HepG2 (cell line): ENCODE data around the gene ZCCHC3. TPM values are rescaled to one million over a fixed set of nuclear protein-coding genes. Genes with fewer than 3 reads are reported as not detected.
A peak's percentile ranks its signal among the peaks of the same experiment; 100 is the strongest.

Source experiments
- ATF6 ChIP-seq: sonication (generic); formaldehyde crosslinking; conservative IDR thresholded peaks from 2 replicates; pipeline ENCODE4 v1.4.0; 2020; ENCODE audit warnings: missing genetic modification reagents
- CREB1 ChIP-seq, 2 experiments: fragments of 450-650 bp in 1 of 2; IDR thresholded peaks; 2 replicates each; pipeline ENCODE4 v1.6.1; 2016 to 2017; ENCODE audit warnings: control low read depth in 1 of 2, mild to moderate bottlenecking in 1 of 2, missing compliant biosample characterization in 1 of 2, missing genetic modification characterization in 1 of 2
- DPF2 ChIP-seq: sonication (generic); formaldehyde crosslinking; IDR thresholded peaks from 2 replicates; pipeline ENCODE4 v1.4.0; 2020; ENCODE audit warnings: mild to moderate bottlenecking, low read depth, missing genetic modification reagents, borderline replicate concordance
- HNRNPLL ChIP-seq: fragments of 200-400 bp; formaldehyde crosslinking; IDR thresholded peaks from 2 replicates; pipeline ENCODE4 v1.6.1; 2017; ENCODE audit warnings: mild to moderate bottlenecking, low read depth, low read length; ENCODE audit not compliant: poor library complexity, severe bottlenecking
- IRF1 ChIP-seq: sonication (generic); formaldehyde crosslinking; IDR thresholded peaks from 2 replicates; pipeline ENCODE4 v1.4.0; 2020; ENCODE audit warnings: low read depth, mild to moderate bottlenecking, missing genetic modification reagents
- KDM6A ChIP-seq: IDR thresholded peaks from 2 replicates; pipeline ENCODE4 v1.6.1; 2016; ENCODE audit warnings: low read depth
- MXI1 ChIP-seq: IDR thresholded peaks from 3 replicates; pipeline ENCODE4 v1.6.1; 2012; ENCODE audit warnings: low read depth, low read length, inconsistent platforms, borderline replicate concordance
- NR2F2 ChIP-seq: IDR thresholded peaks from 2 replicates; pipeline ENCODE4 v1.6.1; 2012; ENCODE audit warnings: low read depth, inconsistent platforms, borderline replicate concordance
- PHF5A ChIP-seq: IDR thresholded peaks from one replicate; pipeline ENCODE4 v1.6.1; 2018; ENCODE audit warnings: low read depth, missing genetic modification reagents; ENCODE audit not compliant: unreplicated experiment
- RFX1 ChIP-seq: fragments of 450-650 bp; IDR thresholded peaks from 2 replicates; pipeline ENCODE4 v1.6.1; 2017
- SAFB2 ChIP-seq: sonication (generic); formaldehyde crosslinking; IDR thresholded peaks from 2 replicates; pipeline ENCODE4 v1.5.1; 2020; ENCODE audit warnings: missing genetic modification reagents, low read depth, mild to moderate bottlenecking, borderline replicate concordance
- SALL2 ChIP-seq: sonication (generic); formaldehyde crosslinking; IDR thresholded peaks from 2 replicates; pipeline ENCODE4 v1.8.1; 2023; ENCODE audit warnings: mild to moderate bottlenecking, missing genetic modification reagents, inconsistent platforms
- SMC3 ChIP-seq: IDR thresholded peaks from 2 replicates; pipeline ENCODE4 v1.6.1; 2011; ENCODE audit warnings: low read length, improper control_type of control experiment
- SRSF1 ChIP-seq: fragments of 200-400 bp; formaldehyde crosslinking; optimal IDR thresholded peaks from 2 replicates; pipeline ENCODE3; 2017; ENCODE audit warnings: mild to moderate bottlenecking, low read depth, low read length, moderate library complexity
- SRY ChIP-seq: sonication (generic); formaldehyde crosslinking; IDR thresholded peaks from 2 replicates; pipeline ENCODE4 v1.8.0; 2022; ENCODE audit warnings: mild to moderate bottlenecking, missing genetic modification reagents
- TOPORS ChIP-seq: sonication (generic); formaldehyde crosslinking; IDR thresholded peaks from 2 replicates; pipeline ENCODE4 v1.8.0; 2023; ENCODE audit warnings: mild to moderate bottlenecking, missing genetic modification reagents
- YEATS4 ChIP-seq: sonication (generic); formaldehyde crosslinking; IDR thresholded peaks from 2 replicates; pipeline ENCODE4 v1.4.0; 2020; ENCODE audit warnings: missing genetic modification reagents, borderline replicate concordance
- ZNF136 ChIP-seq: sonication (generic); formaldehyde crosslinking; IDR thresholded peaks from 2 replicates; pipeline ENCODE4 v1.8.1; 2022; ENCODE audit warnings: low read depth, mild to moderate bottlenecking, moderate library complexity, missing genetic modification reagents
- ZNF432 ChIP-seq: sonication (generic); formaldehyde crosslinking; IDR thresholded peaks from 2 replicates; pipeline ENCODE4 v1.5.0; 2020; ENCODE audit warnings: missing genetic modification reagents, mild to moderate bottlenecking, borderline replicate concordance
- ZNF513 ChIP-seq: sonication (generic); formaldehyde crosslinking; conservative IDR thresholded peaks from 2 replicates; pipeline ENCODE4 v1.5.0; 2020; ENCODE audit warnings: missing genetic modification reagents
- ZNF564 ChIP-seq: sonication (generic); formaldehyde crosslinking; IDR thresholded peaks from 2 replicates; pipeline ENCODE4 v1.8.1; 2023; ENCODE audit warnings: mild to moderate bottlenecking, missing genetic modification reagents
- ZNF790 ChIP-seq: sonication (generic); formaldehyde crosslinking; IDR thresholded peaks from 2 replicates; pipeline ENCODE4 v1.8.0; 2022; ENCODE audit warnings: missing genetic modification reagents, mild to moderate bottlenecking, borderline replicate concordance
- ZNF83 ChIP-seq: sonication (generic); formaldehyde crosslinking; IDR thresholded peaks from 2 replicates; pipeline ENCODE4 v1.4.0; 2020; ENCODE audit warnings: missing genetic modification reagents, mild to moderate bottlenecking, borderline replicate concordance
- polyA plus RNA-seq, 8 experiments: library from polyadenylated mRNA; depleted of rRNA in 3 of 8; stranded (reverse) in 7 of 8; unstranded in 1 of 8; fragments of >200 nt; fragmentation: Illumina TruSeq in 4 of 8; extraction: Trizol in 4 of 8; gene quantifications; 2 replicates each; pipeline versions ENCODE4 v1.2.1 to v1.2.3, GENCODE V29; 2011 to 2016; ENCODE audit warnings: low read depth in 4 of 8, missing spikeins in 1 of 8, mixed read lengths in 1 of 8; ENCODE audit not compliant: insufficient read depth in 1 of 8
- total RNA-seq, 5 experiments: library from RNA; depleted of rRNA; stranded (reverse); fragments of >200 nt; fragmentation: Illumina TruSeq; extraction: Trizol; gene quantifications; 2 replicates each; pipeline ENCODE4 v1.2.3, GENCODE V29; 2016; ENCODE audit warnings: low read depth in 1 of 5
- TF ChIP-seq, protein P1 (sequence below): sonication (generic); formaldehyde crosslinking; IDR thresholded peaks from 2 replicates; pipeline ENCODE4 v1.5.0; 2020; ENCODE audit warnings: mild to moderate bottlenecking, missing genetic modification reagents

The ZCCHC3 gene
- total and polyA plus RNA-seq, 2 of the 13 experiments (the other 11 are each of a cell fraction or from before 2014, with no cell fraction given): 46.6 to 63.0 TPM

- TF ChIP-seq KDM6A (CRISPR knock-in tag) (peak; percentile 98), YEATS4 (CRISPR knock-in tag) (peak; percentile 96), ZNF432 (CRISPR knock-in tag) (no peak), MXI1 (peak; percentile 97), ATF6 (peak; percentile 99), ZNF136 (CRISPR knock-in tag) (no peak; the same call in 1 of the 2 replicates), NR2F2 (peak; percentile 88), CREB1 (IDR thresholded peaks at IDR 0.05) (peak; percentile 90), CREB1 (CRISPR knock-in tag; IDR thresholded peaks at IDR 0.05) (no peak), SRY (CRISPR knock-in tag) (0 out of 2 replicates have a peak, but pooled peaks have one; percentile 51), ZNF83 (CRISPR knock-in tag) (no peak), SALL2 (CRISPR knock-in tag) (peak; percentile 97), ZNF564 (CRISPR knock-in tag) (peak; percentile 98), PHF5A (CRISPR knock-in tag) (peak; percentile 77), RFX1 (peak; percentile 99), SRSF1 (peak; percentile 93), ZNF790 (CRISPR knock-in tag) (no peak), DPF2 (CRISPR knock-in tag) (peak; percentile 63; the same call in 1 of the 2 replicates), IRF1 (CRISPR knock-in tag) (no peak), SMC3 (peak; percentile 3; the same call in 1 of the 2 replicates), ZNF513 (CRISPR knock-in tag) (no peak), SAFB2 (peak; percentile 98; the same call in 1 of the 2 replicates), HNRNPLL (peak; percentile 96), TOPORS (CRISPR knock-in tag) (peak; percentile 98)
- TF ChIP-seq, protein P1, sequence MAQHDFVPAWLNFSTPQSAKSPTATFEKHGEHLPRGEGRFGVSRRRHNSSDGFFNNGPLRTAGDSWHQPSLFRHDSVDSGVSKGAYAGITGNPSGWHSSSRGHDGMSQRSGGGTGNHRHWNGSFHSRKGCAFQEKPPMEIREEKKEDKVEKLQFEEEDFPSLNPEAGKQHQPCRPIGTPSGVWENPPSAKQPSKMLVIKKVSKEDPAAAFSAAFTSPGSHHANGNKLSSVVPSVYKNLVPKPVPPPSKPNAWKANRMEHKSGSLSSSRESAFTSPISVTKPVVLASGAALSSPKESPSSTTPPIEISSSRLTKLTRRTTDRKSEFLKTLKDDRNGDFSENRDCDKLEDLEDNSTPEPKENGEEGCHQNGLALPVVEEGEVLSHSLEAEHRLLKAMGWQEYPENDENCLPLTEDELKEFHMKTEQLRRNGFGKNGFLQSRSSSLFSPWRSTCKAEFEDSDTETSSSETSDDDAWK (CRISPR knock-in tag): no peak
These were observed 50.5 kb downstream of the ZCCHC3 start (continued) for GRCh38 chr20:347640-348484.
